ENCODE measurements around the gene FNDC10.

FNDC10 gene

DNA sequence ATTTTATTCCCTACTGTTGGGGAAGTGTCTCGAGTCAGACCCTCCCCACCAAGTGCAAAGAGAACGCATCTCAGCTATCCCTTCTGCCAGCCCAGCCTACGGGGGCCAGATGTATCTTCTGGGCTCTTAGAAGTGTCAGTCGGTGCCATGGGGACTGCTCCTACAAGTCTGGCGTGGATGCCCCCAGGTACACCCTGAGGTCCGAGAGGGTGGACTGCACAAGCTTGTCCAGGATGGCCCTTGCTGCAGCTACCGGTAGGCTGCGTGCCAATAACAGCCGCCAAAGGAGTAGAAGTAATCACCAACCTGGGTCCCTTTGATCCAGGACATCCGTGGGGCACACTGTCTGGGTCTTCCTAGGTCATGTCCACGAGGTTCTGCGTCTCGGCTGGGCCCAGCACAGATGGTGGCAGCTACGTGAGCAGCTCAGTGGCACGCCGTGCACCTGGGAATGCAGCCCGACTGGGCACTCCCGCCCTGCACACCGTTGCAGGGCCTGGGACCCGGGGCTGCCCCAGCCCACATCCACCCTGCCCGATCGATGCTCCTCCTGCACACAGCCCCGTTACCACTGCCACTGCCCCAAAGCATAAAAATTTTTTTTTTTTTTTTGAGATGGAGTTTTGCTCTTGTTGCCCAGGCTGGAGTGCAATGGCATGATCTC is 16.5 kb downstream of the FNDC10 start:
- no peak for TF ChIP-seq GATA1 (IDR thresholded peaks at IDR 0.05; ENCODE audit: low read depth, low read length)
- no peak for TF ChIP-seq POLR2A (IDR thresholded peaks at IDR 0.05; ENCODE audit: low read length)
- no peak for DNase-seq

DNA sequence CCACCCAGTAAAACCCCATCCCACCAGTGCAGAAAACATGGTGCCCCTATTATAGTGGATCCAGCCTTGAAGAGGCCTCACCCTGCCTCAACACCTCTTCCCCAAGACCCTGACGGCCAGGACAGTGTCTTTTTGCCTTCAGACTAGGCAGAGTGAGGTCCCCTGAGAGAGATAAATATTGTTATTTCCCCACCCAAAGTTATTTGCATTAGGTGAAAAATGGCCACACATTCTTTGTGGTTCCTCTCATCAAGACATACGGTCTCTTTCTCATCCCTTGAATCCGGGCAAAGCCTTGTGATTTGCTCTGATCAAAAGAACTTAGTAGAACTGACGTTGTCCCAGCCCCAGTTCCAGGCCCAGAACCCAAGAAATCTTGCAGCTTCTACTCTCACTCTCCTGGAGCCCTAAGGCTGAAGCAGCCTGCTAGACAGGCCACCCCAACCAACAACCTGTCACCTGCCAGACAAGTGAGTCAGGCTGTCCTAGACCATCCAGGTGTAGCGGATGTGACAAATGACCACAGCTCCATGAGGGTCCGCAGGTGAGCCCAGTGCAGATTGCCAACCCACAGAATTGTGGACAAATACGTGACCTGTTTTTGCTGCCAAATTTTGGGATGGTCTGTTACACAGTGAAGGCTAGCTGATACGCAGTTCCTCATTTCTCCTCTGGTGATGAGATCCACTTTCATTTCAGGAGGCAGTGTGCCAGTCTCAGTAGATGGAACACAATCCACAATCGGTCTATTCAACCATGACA is 17.2 kb downstream of the FNDC10 start:
- TF ChIP-seq POLR2A (IDR thresholded peaks at IDR 0.05; ENCODE audit: low read length) (no peak), GATA1 (IDR thresholded peaks at IDR 0.05; ENCODE audit: low read depth, low read length) (no peak)
- DNase-seq = no peak

DNA sequence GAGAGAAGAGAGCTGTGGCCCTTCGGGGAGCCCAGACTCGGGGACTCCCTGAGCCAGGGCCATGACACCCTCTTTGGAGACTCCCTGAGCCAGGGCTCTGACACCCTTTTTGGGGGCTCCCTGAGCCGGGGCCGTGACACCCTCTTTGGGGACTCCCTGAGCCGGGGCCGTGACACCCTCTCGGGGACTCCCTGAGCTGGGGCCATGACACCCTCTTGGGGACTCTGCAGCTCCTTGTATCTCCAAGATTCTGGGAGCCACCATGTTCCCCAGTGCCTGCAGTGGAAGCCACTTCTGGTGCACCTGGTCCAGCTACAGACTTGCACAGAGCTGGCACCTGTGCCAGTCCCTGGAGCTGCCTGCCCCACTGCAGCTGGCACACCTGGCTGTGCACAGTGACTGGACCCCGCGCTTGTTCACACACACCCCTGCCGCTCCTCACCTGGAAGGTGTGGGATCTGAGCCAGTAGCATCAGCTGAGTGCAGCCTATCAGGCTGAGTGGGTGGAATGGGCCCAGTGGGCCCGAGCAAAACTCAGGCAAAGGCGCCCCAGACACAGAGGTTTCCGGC is 21.5 kb downstream of the FNDC10 start:
- TF ChIP-seq POLR2A (IDR thresholded peaks at IDR 0.05; ENCODE audit: low read length) (no peak), GATA1 (IDR thresholded peaks at IDR 0.05; ENCODE audit: low read depth, low read length) (no peak)
- no peak for DNase-seq

GRCh38 chr1:1577367-1578011 is 22.4 kb downstream of the FNDC10 start:
- DNase-seq = no peak
- no peak for TF ChIP-seq GATA1 (IDR thresholded peaks at IDR 0.05; ENCODE audit: low read depth, low read length)
- TF ChIP-seq POLR2A (IDR thresholded peaks at IDR 0.05; ENCODE audit: low read length) = no peak

DNA sequence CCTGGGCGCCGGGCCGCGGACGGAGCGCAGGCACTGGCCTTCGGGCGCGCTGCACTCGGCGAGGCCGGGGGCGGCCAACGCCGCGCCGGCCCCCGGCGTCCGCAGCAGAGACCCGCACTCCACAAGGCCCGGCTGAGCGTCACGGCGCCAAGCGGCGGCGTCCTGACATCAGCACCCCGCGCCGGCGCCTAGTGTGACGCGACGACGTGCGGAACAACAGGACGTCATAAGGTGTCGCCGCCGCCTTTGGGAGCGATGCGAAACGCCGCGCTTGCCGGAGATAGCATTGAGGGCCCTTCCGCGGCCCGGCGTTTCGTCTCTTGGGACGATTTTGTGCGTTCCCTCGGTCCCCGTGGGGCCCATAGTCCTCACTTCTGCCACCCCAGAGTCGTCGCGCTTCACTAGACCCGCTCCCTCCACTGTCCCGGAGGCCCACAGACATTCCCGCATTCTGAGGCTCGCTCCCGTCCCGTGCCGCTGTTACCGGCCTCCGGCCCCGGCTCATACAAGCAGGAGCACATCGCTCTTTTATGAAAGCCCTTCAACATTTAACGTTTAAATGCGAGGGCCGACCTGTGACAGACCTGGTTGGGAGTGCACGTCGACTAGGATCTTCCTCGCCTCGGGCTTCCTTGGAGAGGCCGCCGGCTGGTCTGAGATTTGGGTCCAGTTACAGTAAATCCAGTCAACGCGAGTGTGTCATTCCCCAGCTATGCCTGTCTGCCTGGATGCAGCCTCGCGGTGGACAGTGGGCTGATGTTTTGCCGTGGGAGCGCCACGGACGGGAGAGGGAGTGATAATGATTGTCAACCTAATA is 25.0 kb downstream of the FNDC10 start, which contains the start of gene SSU72:
SSU72 (minus strand) TSS at position 143 of the 817 bp plus-strand sequence. CDS start 306 bp downstream, outside the sequence.
- peak; percentile 98 for DNase-seq
- TF ChIP-seq GATA1 (IDR thresholded peaks at IDR 0.05; ENCODE audit: low read depth, low read length) = no peak
- TF ChIP-seq POLR2A (IDR thresholded peaks at IDR 0.05; ENCODE audit: low read length) = peak; percentile 97

DNA sequence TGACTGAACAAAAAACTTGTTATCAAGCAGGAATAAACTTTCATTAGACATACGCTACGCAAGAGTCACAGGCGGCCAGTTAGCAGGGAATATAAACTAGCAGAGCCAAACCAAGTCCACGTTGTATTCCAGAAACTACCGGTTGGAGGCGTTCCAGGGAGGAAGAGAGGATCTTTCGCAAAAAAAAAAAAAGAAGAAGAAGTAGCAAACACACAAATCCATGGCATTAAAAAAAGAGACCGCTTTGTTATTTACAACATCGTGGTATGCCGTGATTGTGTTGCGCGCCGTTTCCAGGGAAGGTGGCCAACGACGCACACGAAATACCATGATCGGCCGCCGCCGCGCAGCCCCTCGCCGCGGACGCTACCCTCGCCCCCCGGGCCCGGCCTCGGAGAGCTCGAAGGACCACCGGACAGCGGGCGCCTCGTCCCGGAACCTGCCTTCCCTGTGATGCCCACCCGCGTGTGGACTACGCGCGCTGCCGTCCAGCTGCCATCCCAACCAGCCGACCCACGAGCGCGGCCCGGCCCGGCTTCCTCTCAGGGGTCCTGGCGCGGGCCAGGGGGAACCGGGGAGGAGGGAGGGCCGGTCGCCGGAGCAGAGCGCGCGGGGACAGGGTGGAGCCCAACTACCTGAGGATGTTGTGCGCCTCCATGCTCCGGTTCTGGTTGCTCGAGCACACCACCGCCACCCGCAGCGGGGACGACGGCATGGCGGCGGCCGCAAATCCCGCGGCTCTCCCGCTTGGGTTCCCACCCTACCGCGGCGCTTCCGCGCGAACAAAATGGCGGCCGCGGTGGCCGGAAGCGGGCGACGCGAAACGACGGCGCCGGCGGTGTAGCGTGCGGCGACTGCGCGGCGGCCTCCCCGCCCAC is 25.9 kb downstream of the FNDC10 start:
- TF ChIP-seq POLR2A (IDR thresholded peaks at IDR 0.05; ENCODE audit: low read length) = no peak
- no peak for TF ChIP-seq GATA1 (IDR thresholded peaks at IDR 0.05; ENCODE audit: low read depth, low read length)
- DNase-seq = peak; percentile 90 to 93

DNA sequence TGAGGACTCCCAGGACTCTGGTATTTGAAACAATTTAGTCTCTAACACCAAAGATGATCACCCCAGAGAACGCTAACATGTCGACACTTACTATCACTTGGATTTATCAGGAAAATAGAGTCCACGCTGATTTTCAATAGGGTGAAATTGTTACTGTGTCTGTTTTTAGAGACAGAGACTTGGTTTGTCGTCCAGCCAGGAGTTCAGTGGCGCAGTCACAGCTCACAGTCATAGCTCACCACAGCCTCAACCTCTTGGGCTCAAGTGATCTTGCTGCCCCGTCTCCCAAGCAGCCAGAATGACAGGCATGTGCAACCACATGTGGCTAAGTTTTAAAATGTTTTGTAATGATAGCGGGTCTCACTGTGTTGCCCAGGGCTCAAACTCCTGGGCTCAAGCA is 30.6 kb downstream of the FNDC10 start:
- no peak for DNase-seq

GRCh38 chr1:1567891-1568291 is 32.0 kb downstream of the FNDC10 start:
- no peak for DNase-seq
- TF ChIP-seq POLR2A (IDR thresholded peaks at IDR 0.05; ENCODE audit: low read length) = no peak
- TF ChIP-seq GATA1 (IDR thresholded peaks at IDR 0.05; ENCODE audit: low read depth, low read length) = no peak

More for the DNA sequence above, 30.6 kb downstream of the FNDC10 start:
- TF ChIP-seq POLR2A (IDR thresholded peaks at IDR 0.05; ENCODE audit: low read length) = no peak
- TF ChIP-seq GATA1 (IDR thresholded peaks at IDR 0.05; ENCODE audit: low read depth, low read length) = no peak

DNA sequence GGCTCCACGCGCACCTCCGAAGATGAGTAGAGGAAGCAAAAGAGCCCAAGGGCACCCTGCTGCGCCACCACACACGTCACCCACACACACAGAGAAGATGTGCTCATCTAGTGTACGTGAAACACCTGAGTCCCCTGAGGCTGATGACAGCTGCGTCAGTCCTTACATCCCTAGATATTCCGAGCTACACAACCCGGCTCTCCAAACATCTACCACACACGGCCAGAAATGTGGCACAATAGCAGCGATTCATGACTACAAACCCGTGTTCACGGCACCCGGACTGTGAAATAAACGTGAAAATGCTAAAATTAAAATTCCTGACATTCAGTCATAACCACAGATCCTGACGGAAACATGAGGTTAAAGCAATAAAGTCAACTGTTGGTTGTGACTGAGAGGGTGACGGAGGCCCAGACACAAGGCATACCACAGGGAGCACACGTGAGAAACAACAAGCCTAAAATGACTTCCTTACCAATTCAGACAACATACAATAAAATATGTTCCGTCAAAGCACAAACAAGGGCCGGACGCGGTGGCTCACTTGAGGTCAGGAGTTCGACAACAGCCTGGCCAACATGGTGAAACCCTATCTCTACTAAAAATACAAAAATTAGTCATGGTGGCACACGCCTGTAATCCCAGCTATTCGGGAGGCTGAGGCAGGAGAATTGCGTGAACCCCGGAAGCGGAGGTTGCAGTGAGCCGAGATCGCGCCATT is 32.6 kb downstream of the FNDC10 start:
- TF ChIP-seq GATA1 (IDR thresholded peaks at IDR 0.05; ENCODE audit: low read depth, low read length) (no peak), POLR2A (IDR thresholded peaks at IDR 0.05; ENCODE audit: low read length) (no peak)
- no peak for DNase-seq

GRCh38 chr1:1565340-1565739 is 34.6 kb downstream of the FNDC10 start:
- DNase-seq = no peak
- no peak for TF ChIP-seq GATA1 (IDR thresholded peaks at IDR 0.05; ENCODE audit: low read depth, low read length)
- no peak for TF ChIP-seq POLR2A (IDR thresholded peaks at IDR 0.05; ENCODE audit: low read length)

GRCh38 chr1:1564268-1564667 is 35.7 kb downstream of the FNDC10 start:
- peak in 1 of 2 experiments; percentile 27 for DNase-seq

DNA sequence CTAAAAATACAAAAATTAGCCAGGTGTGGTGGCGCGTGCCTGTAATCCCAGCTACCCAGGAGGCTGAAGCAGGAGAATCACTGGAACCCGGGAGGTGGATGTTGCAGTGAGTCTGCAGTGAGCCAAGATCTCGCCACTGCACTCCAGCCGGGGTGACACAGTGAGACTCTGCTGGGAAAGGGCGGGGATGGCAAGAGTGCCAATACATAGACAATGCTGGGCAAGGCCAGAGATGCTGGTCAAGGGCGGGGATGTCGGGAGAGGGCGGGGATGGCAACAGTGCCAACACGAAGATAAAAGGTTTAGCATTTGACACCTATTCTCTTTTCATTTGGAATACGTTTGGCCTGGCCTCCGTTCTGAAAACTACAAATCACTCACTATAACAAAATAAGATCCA is 36.2 kb downstream of the FNDC10 start:
- no peak for DNase-seq
- TF ChIP-seq POLR2A (IDR thresholded peaks at IDR 0.05; ENCODE audit: low read length) (no peak), GATA1 (IDR thresholded peaks at IDR 0.05; ENCODE audit: low read depth, low read length) (no peak)

More at GRCh38 chr1:1564268-1564667, 35.7 kb downstream of the FNDC10 start:
- no peak for TF ChIP-seq POLR2A (IDR thresholded peaks at IDR 0.05; ENCODE audit: low read length)
- no peak for TF ChIP-seq GATA1 (IDR thresholded peaks at IDR 0.05; ENCODE audit: low read depth, low read length)

Measured in erythroblast (primary cell).